Measurements from ENCODE around the gene CYTH1.

Gene CYTH1

GRCh38 chr17:78707016-78707415 is 75.1 kb downstream of the CYTH1 start:
- no peak overlapping the region for H3K9ac ChIP-seq (ENCODE audit: low read depth, low read length)
- no peaks in the 10 kb centered on the region for H3K9me3 ChIP-seq (ENCODE audit: control insufficient read depth, insufficient read depth, low read length)
- H3K36me3 ChIP-seq (ENCODE audit: insufficient read depth, low read length): no peaks in the 10 kb centered on the region
- no peaks in the 10 kb centered on the region for H3K4me1 ChIP-seq (ENCODE audit: insufficient read depth, low read length)

DNA sequence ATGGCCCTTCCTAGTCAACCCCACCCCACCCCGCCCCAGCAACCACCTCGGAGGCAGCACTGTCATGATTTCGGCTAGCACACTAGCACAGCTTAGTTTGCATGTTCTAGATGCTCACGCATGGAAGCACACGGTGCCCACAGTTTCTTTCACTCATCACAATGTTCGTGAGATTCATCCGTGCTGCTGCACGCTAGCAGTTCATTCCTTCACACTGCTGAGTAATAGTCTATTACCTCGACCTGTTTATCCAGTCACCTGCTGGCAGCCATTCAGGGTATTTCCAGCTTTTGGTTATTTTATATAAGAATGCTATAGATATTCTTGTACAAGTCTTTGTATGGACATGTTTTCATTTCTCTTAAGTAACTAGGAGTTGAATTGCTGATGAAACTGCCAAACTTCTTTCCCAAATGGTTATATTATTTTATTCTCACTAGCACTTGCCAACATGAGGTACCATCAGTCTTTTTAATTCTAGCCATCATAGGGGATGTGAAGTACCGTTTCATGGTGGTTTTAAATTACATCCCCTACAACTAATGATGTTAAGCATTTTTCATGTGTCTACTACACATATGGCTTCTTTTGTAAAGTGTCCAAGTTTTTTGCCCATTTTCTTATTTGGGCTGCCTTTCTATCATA is 75.7 kb downstream of the CYTH1 start:
- Histone ChIP-seq H3K36me3 (ENCODE audit: insufficient read depth, low read length) (0 out of 2 replicates have a peak, but pooled peaks cover 2% of the 10 kb centered on the region), H3K9ac (ENCODE audit: low read depth, low read length) (no peak overlapping the region), H3K4me1 (ENCODE audit: insufficient read depth, low read length) (no peaks in the 10 kb centered on the region)

DNA sequence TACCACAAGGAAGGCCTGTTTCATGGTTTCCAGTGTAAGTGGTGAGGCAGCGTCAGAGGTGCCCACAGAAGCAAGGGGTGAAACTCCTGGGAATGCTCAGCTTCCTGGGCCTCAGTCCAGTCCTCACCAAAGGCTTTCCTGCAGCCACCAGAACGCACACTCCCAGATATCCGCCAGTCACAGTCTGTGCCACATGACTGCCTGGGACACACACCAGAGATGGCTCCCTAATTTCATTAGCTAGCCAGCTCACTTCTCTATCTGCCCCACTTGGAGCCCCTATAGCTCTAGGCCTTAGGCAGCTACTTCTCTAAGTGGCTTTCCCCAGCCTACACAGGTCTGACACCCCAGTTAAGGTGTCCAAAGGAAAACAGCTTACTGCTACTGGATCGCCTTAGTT is 77.0 kb downstream of the CYTH1 start:
- Histone ChIP-seq H3K9ac (ENCODE audit: low read depth, low read length) (no peak overlapping the region), H3K36me3 (ENCODE audit: insufficient read depth, low read length) (0 out of 2 replicates have a peak, but pooled peaks cover 2% of the 10 kb centered on the region), H3K4me1 (ENCODE audit: insufficient read depth, low read length) (no peaks in the 10 kb centered on the region), H3K9me3 (ENCODE audit: control insufficient read depth, insufficient read depth, low read length) (no peaks in the 10 kb centered on the region)

More for the DNA sequence above, 75.7 kb downstream of the CYTH1 start:
- H3K9me3 ChIP-seq (ENCODE audit: control insufficient read depth, insufficient read depth, low read length): no peaks in the 10 kb centered on the region

- H3K4me1 ChIP-seq (ENCODE audit: insufficient read depth, low read length): no peaks in the 10 kb centered on the region
- no peaks in the 10 kb centered on the region for H3K9me3 ChIP-seq (ENCODE audit: control insufficient read depth, insufficient read depth, low read length)
- 0 out of 2 replicates have a peak, but pooled peaks cover 2% of the 10 kb centered on the region for H3K36me3 ChIP-seq (ENCODE audit: insufficient read depth, low read length)
- no peak overlapping the region for H3K9ac ChIP-seq (ENCODE audit: low read depth, low read length)
These were observed 77.5 kb downstream of the CYTH1 start for GRCh38 chr17:78704594-78704993.

DNA sequence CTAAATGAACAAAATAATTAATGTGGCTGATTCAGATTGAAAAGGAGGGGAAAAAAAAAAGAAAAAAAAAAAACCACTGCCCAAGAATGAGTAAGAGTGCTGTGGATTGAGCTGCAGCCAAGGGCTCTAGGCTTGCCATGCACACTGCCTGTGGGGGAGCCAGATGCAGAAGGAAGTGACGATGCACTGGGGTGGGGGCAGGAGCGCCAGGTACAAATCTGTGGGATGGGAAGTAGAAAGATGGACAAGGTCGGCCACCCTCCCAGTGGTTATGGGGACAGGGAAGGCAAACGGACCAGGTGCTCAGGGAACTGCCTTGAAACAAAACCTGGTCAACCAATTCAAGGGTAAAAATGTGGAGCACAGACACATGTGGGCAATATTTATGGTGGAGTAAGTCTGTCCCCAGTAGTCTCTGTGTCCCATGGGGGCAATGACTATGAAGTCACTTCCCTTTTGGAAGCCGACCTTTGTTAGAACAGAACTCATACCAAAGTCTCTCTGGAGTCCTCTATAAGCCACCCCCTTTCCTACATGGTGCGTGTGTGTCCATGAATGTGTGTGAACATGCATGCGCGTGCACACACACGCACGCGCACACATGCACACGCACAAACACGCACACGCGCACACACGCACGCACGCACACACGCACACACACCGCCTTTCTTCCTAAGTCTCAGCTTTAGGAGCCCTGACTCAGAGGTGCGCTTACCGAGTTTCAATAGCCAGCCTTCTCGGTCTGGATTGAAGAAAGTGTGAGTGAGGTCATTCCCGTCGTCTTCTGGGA is 84.3 kb downstream of the CYTH1 start:
- Histone ChIP-seq H3K36me3 (ENCODE audit: insufficient read depth, low read length) (0 out of 2 replicates have a peak, but pooled peaks cover 2% of the 10 kb centered on the region), H3K4me1 (ENCODE audit: insufficient read depth, low read length) (no peaks in the 10 kb centered on the region), H3K9ac (ENCODE audit: low read depth, low read length) (no peak overlapping the region), H3K9me3 (ENCODE audit: control insufficient read depth, insufficient read depth, low read length) (no peaks in the 10 kb centered on the region)

DNA sequence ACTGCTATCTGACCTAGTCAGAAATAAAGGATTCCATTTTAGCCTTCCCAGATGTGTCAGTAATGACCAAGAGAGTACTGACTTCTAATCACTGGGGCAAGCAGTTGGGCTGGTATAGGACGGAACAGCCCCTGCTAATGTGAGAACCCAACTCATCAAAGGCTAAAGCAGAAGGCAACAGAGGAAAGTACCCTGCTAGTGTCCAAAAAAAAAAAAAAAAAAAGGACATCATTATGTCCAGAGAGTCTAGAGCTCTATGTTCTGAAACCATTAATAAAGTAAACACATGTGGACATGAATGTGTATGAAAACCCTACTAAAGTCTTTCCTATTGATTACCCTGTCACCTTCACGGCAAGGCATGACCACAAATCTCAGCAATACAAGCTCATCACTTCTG is 85.0 kb downstream of the CYTH1 start:
- Histone ChIP-seq H3K9me3 (ENCODE audit: control insufficient read depth, insufficient read depth, low read length) (no peaks in the 10 kb centered on the region), H3K36me3 (ENCODE audit: insufficient read depth, low read length) (0 out of 2 replicates have a peak, but pooled peaks cover 2% of the 10 kb centered on the region), H3K9ac (ENCODE audit: low read depth, low read length) (no peak overlapping the region), H3K4me1 (ENCODE audit: insufficient read depth, low read length) (no peaks in the 10 kb centered on the region)

DNA sequence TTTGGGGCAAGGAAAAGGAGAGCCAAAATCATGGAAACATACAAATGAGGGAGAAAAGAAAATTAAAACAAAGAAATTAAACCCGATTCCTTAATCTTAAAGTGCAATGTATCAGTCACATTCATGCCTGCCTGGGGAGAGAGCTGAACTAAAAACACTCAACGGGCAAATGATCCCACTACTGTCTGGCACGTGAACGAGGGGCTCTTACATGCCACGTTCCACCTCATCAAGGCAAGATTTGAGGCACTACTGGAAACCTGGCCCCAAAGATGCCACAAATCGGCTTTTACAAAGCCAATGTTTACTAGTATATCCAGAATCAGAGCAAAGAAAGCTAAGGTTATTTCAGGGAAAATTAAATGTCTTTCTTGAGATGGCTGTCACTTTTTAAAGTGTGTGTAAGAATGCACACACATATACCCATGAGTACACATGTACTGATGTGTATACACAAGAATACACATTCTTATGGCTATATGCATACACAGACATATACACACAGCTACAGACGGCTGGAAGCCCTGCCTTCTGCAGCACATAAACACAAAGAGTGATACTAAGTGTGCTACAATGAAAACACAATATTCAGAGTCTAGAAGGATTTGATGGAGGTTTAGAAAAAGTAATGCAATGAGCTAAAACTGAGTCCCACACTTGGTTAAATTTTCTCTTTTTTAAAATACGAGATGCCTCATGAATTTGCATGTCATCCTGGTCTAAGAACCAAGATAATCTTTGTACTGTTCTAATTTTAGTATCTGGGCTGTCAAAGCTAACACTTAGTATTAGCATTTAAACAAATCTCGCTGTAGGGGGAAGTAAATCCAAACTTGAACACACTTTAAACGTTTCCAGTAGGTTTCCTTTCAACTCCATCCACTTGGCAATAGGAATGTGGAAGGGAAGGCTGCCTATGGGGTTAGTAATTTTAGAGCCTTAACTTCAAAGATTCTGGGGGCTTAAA is 85.8 kb downstream of the CYTH1 start:
- no peaks in the 10 kb centered on the region for H3K4me1 ChIP-seq (ENCODE audit: insufficient read depth, low read length)
- H3K36me3 ChIP-seq (ENCODE audit: insufficient read depth, low read length): no peaks in the 10 kb centered on the region
- H3K9me3 ChIP-seq (ENCODE audit: control insufficient read depth, insufficient read depth, low read length): no peaks in the 10 kb centered on the region
- no peak overlapping the region for H3K9ac ChIP-seq (ENCODE audit: low read depth, low read length)

GRCh38 chr17:78694805-78695531 is 87.1 kb downstream of the CYTH1 start:
- no peaks in the 10 kb centered on the region for H3K9me3 ChIP-seq (ENCODE audit: control insufficient read depth, insufficient read depth, low read length)
- no peak overlapping the region for H3K9ac ChIP-seq (ENCODE audit: low read depth, low read length)
- no peaks in the 10 kb centered on the region for H3K4me1 ChIP-seq (ENCODE audit: insufficient read depth, low read length)
- H3K36me3 ChIP-seq (ENCODE audit: insufficient read depth, low read length): no peaks in the 10 kb centered on the region

- Histone ChIP-seq H3K9me3 (ENCODE audit: control insufficient read depth, insufficient read depth, low read length) (no peaks in the 10 kb centered on the region), H3K4me1 (ENCODE audit: insufficient read depth, low read length) (no peaks in the 10 kb centered on the region), H3K9ac (ENCODE audit: low read depth, low read length) (no peak overlapping the region), H3K36me3 (ENCODE audit: insufficient read depth, low read length) (no peaks in the 10 kb centered on the region)
These were observed 88.6 kb downstream of the CYTH1 start for GRCh38 chr17:78693346-78694083.

- Histone ChIP-seq H3K9me3 (ENCODE audit: control insufficient read depth, insufficient read depth, low read length) (no peaks in the 10 kb centered on the region), H3K36me3 (ENCODE audit: insufficient read depth, low read length) (peaks cover 5% of the 10 kb centered on the region; the same call in 1 of the 2 replicates), H3K9ac (ENCODE audit: low read depth, low read length) (no peak overlapping the region), H3K4me1 (ENCODE audit: insufficient read depth, low read length) (no peaks in the 10 kb centered on the region)
These were observed 89.5 kb downstream of the CYTH1 start for GRCh38 chr17:78692460-78693010.

DNA sequence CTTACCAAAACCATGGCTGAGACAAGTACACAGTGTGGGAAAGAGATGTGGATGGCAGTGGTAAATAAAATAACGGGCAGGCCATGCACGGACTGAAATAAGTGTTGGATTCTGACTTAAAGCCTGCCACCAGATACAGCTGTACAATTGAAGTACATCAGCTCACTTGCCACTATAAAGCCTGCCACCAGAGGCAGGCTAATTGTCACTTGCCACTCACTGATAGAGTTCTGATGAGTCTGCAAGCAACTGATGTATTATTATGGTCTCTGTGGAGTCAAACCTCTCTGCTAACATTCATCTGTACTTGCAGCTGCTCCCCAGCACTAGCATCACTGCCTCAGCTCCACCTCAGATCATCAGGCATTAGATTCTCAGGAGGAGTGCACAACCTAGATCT is 93.0 kb downstream of the CYTH1 start:
- H3K36me3 ChIP-seq (ENCODE audit: insufficient read depth, low read length): peaks cover 6% of the 10 kb centered on the region; the same call in 1 of the 2 replicates
- peaks cover 4% of the 10 kb centered on the region; the same call in 1 of the 2 replicates for H3K4me1 ChIP-seq (ENCODE audit: insufficient read depth, low read length)
- no peaks in the 10 kb centered on the region for H3K9me3 ChIP-seq (ENCODE audit: control insufficient read depth, insufficient read depth, low read length)
- no peak overlapping the region for H3K9ac ChIP-seq (ENCODE audit: low read depth, low read length)

- no peak overlapping the region for H3K9ac ChIP-seq (ENCODE audit: low read depth, low read length)
- no peaks in the 10 kb centered on the region for H3K9me3 ChIP-seq (ENCODE audit: control insufficient read depth, insufficient read depth, low read length)
- H3K36me3 ChIP-seq (ENCODE audit: insufficient read depth, low read length): peaks cover 6% of the 10 kb centered on the region; the same call in 1 of the 2 replicates
These were observed 94.1 kb downstream of the CYTH1 start for GRCh38 chr17:78687944-78688343.

DNA sequence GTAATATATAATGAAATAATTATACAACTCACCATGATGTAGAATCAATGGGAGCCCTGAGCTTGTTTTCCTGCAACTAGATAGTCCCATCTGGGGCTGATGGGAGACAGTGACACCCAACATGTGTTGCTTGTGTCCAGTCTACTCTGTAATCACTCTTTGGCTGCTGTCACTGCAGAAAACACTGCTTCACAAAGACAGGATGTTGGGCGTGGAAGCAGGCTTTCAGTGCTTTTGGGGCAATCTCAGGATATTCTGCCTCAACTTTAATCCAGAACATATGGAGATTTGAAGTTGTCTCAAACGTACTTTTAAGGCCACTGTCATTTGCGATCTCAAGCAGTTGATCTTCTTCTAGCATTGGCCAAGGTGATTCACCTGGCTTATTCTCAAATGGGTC is 94.9 kb downstream of the CYTH1 start:
- Histone ChIP-seq H3K9ac (ENCODE audit: low read depth, low read length) (no peak overlapping the region), H3K4me1 (ENCODE audit: insufficient read depth, low read length) (peaks cover 4% of the 10 kb centered on the region; the same call in 1 of the 2 replicates), H3K36me3 (ENCODE audit: insufficient read depth, low read length) (peaks cover 6% of the 10 kb centered on the region; the same call in 1 of the 2 replicates), H3K9me3 (ENCODE audit: control insufficient read depth, insufficient read depth, low read length) (no peaks in the 10 kb centered on the region)

More at GRCh38 chr17:78687944-78688343, 94.1 kb downstream of the CYTH1 start:
- peaks cover 4% of the 10 kb centered on the region; the same call in 1 of the 2 replicates for H3K4me1 ChIP-seq (ENCODE audit: insufficient read depth, low read length)
